GM21381 (cell line): Measurements from ENCODE around the gene VAV2.

ENCODE experiments used
- ATAC-seq: cut with Tn5 transposase; IDR thresholded peaks from one replicate; pipeline ENCODE4 v1.9.1; 2021; ENCODE audit warnings: mild to moderate bottlenecking, moderate library complexity; ENCODE audit not compliant: unreplicated experiment

Gene VAV2

DNA sequence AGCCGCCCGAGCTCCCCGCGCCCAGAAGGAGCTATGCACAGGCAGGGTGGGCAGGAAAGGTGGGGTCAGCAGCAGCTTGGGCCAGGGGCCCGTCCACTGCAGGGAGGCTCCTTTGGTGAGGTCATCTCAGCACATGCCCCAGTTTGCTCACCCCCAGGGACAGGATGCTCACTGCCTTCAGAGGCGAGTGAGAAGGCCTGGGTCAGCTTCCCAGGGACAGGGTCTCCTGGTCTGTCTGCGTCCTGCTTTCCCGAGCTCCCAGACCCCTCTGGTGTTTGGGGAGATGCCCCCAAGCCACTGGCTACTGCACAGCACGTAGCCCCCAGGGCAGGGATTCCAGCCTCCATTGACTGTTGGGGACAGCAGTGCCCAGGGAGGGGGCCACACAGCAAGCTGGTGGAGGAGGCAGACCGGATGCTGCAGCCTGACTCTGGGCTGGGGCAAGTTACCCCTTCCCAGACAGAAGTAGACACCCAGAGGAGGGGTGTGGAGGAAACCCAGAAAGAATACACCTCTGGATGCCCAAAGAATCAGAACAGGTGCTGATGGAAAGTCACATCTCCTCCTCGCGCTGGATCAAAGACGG, 253.4 kb downstream of the VAV2 start:
- ATAC-seq, result no peak

DNA sequence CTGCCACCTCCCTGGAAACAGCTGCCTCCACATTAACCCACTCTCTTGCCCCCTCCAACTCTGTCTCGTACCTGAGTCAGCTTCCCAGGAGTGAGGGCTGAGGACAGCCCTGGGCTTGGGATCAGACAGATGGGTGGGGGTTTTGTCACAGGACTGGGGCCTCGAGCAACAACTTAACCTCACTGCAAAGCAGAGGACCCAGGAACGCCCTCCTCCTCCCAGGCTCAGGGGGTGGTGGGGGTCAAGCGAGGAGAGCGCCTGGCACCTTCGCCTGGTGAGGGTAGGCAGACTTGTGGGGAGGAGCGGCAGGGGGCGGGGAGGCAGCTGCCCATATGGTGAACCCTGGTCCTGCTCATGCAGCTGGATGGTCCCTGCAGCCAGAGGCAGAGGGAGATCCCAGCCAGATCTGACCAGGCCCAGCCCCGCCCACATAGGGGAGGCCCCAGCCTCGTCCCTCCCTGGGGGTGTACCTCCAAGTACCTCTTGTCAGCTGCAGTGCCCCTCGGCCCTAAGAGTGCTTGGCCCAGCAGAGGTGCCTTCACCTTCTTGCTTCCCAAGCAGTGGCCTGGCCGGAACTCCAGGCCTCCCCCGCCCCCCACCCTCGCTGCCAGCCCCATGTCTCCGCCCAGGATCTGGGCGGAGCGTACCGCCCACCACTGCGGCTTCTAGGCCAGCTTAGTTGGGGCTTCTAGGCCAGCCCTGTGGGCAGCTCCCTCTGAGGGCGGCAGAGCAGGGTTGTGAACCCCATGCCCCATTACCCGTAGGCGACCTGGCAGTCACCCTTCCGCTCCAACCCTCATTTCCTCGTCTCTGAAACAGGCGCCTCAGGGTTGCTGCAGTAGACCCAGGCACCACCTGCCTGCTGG, 254.1 kb downstream of the VAV2 start, which contains the start of gene SARDH:
TSS of gene SARDH (minus strand) at position 579 of the 866 bp plus-strand sequence. CDS start 4,179 bp downstream, outside the sequence.
- ATAC-seq, result no peak

DNA sequence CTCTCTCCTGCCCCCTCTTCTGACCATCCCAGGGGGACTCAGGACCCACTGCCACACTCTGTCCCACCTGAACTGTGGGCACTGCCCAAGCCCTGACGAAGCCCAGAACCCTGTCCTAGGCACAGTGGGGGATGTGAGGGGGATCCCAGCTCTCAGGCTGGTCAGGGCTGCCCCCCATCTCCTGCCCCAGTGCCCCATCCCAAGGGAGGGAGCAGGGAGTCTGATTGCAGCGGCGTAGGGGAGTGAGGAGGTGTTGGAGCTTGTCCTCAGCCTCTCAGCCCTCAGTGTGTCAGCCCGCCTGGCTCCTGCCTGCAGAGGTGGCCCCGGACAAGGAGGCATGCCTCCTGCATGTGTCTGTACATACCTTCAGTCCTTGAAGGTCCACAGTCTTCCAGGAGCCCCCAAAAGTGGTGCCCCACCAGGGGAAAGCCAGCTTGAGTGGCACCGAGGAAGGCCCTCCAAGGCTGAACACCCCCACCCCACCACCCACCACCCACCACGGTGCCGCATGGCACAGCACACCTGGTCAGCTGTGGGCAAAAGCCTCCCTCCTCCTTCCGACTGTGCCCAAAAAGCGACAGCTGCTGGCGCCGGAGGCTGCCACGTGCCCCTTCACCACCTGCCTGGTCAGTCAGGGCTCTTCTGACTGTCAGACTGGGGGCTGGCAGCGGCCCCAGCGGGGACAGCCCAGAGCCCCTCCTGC, 254.9 kb downstream of the VAV2 start:
- ATAC-seq, result no peak

DNA sequence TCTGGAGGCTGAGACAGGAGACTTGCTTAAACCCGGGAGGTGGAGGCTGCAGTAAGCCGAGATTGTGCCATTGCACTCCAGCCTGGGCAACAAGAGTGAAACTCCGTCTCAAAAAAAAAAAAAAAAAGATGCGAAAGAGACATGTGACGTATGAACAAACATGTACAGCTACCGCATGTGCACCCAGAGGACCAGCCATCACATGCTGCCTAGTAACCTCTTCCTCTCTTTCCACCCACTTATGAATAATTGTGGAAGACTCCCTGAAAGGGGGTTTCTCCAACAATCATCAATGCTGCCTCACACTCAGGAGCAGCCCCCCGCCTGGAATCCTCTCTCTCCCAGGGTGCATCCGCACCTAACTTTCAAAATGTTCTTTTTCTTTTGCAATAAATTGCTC, 256.2 kb downstream of the VAV2 start:
- no peak for ATAC-seq

DNA sequence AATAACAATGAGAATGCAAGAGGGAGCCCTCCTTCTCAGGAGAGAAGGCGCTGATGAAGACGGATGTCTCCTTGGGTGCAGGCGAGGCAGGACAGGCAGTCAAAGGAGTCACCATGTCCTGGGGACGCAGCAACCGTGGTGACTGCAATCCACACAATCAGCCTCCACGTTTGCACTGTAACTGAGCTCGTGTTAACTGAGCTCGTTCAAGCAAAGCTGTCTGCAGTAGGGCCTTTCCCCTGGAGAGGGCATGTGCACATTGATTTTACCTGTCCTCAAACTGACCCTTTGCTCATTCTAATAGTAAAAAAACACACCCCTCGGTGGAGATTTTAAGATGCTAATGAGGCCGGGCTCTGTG, 256.7 kb downstream of the VAV2 start:
- no peak for ATAC-seq

DNA sequence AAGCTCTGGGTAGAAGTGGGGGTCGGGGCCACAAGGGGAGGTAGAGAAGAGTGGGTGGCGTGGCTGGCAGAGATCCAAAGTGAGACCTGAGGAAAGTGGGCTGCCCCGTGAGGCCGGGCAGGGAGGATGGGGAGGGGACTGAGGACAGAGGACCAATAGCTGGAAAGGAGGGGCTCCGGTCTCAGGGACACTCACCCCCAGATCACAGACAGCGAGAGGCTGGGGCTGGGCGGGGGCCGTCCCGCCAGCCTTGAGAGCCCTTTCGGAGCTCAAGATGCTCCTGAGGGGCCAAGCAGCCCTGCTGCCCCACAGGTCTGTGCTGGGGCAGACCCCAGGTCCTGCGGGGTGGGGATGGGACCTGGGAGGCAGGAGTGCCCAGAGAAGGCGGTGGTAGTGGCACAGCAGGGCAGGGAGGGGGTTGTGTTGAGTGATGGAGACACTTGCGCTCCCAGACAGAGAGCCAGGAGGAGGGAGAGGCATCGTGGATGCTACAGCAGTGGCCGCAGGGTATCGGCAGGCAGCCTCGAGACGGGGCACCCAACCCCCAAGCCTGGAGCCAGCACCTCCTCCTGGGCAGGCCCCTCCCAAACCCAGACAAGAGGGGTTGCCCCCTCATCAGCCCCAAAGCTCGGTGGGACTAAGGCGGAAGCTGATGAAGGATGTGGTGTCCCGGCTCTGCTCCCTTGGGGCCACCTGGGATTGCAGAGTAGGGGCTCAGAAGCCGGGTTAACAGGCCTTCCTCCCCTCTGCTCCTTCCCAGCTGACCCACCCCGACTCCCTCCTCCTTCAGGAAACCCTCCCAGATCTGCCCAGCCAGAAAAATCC, 257.3 kb downstream of the VAV2 start:
- no peak for ATAC-seq

DNA sequence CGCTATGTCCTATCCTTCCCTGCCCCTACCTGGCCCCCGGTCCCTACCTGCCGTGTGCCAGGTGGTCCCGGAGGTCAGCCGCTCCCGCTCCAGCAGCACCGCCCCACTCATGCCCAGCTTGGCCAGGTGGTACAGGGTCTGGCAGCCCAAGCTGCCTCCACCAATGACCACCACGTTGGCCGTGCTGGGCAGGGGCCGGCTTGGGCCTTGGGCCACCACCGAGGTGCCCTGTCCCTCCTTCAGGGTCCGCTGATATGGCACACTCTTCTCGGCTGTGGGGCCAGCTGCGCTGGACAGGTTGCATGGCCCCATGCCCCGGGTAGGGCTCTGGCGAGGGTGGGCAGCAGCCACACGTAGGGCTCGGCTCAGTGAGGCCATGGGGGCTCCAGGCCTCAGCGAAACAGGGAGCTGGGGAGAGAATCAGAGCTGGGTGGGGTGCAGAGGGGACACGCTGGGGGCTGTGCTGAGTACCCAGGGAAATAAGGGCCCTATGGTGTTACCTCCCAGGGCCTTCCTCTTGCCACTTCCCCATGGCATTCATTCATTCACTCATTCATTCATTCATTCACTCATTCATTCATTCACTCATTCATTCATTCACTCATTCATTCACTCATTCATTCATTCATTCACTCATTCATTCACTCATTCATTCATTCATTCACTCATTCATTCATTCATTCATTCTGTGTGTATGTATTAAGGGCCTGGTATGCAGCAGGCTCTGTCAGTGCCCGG, 258.2 kb downstream of the VAV2 start:
- ATAC-seq, result no peak

DNA sequence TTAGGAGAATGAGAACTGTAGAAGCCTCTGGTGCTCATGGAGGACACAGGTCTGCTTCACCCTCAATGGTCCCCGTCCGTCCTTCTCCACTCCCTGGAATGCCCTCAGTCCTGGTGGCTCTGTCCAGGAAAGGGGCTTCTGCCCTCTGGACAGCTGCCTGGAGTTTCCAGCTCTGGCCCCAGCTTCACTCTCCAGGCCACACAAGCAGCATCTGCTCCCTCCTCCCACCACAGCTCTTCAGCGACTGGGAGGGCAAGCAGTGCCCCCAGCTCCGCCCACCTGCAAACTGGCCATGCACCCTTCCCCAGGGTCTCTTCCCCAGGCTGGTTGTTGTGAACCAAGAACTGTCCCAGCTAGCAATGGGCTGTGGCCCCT, 258.7 kb downstream of the VAV2 start:
- no peak for ATAC-seq

DNA sequence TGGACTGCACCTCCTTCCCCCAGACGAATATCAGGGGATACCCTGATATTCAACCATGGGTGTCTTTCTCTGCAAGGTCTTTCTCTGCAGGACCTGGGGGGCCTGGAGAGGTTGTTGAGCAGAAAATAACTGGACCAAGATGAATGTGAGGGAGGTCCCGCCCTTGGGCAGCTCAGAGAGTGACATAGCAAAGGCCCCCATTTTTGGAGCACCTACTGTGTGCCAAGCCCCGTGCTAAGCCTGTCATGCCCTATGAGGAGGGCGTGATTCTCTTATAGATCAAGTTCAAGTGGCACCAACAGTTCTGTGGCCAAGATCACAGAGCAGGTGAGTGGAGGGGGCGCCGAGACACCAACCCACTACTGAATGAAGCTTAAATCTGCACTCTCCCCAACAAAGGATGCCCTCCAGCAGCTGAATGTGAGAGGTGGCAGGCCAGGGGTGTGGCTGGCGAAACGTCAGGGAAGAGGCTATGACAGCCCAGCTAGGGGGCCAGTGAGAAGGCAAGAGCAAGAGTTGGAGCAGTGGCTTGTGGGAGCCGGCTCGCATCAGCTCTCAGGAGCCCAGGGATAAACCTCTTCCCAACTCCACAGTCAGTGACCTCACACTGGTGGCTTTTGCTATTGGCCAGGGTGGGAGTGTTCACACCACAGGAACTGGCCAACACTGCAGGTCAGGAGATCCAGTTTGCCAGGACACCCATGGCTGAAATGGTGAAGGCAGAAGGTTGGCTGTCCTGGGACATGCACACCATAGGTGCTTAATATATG, 259.3 kb downstream of the VAV2 start:
- no peak for ATAC-seq

DNA sequence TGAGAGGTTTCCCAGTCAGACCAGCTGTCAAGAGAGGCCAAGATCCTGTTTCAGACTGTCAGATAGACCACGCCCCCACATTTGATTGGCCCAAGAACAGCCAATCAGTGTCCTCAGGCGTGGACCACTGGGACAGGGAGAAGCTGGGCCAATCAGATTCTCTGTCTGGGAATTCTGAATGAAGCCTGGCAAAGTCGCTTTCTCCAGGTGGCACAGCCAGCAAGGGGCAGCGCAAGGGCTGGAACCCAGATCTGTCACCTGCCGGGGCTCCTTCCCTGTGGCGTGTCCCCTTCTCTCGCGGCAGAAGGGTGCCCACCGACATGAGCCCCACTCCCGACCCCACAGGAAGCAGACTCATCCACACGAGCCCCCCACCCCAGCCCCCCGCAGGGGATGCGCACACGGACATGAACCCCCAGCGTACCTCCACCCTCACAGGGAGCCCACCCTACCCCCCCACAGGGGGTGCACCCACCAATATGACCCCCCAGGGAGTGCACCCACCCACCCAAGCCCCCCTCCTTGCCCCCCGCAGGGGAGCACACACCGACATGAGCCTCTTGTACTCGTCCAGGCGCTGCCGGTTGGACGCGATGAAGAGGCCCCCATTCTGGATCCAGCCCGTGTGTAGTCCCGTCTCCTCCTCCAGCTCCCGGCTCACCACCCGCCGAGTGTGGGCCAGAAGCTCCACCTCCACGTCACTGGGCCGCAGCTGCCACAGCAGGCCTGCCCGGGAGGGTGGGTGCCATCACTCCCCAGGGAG, 260.1 kb downstream of the VAV2 start:
- no peak for ATAC-seq

DNA sequence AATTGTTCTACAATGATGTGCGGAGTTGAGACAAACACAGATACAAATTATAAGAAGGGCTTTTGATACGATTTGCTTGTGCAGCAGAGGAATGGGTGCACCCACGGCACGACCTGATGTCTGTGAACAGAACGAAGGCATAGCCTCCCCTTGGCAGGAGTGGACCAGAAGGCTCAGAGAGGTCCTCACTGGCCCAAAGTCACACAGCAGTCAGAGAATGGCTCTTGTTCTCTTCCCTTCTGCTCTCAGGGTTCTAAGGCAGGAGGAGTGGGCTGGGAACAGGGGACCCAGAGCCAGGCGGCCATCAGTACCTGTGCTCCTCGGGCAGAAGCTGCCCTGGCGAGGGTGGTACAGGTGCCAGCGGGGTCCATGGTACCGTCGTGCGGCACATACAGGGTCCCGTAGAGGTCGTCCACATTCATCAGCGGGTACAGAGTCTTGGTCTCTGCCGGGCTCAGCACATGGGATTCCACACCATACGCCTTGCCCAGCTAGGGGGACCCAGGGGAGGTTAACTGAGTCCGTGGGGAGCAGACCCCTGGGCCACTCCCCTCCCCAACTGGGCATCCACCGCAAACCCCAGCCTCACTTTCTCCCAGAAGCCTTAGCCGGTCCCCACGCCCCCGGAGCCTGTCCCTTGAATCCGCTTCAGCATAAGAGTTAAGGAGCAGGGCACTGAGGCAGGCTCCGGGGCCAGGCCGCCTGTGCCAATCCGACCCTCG, 261.0 kb downstream of the VAV2 start:
- ATAC-seq, result no peak

DNA sequence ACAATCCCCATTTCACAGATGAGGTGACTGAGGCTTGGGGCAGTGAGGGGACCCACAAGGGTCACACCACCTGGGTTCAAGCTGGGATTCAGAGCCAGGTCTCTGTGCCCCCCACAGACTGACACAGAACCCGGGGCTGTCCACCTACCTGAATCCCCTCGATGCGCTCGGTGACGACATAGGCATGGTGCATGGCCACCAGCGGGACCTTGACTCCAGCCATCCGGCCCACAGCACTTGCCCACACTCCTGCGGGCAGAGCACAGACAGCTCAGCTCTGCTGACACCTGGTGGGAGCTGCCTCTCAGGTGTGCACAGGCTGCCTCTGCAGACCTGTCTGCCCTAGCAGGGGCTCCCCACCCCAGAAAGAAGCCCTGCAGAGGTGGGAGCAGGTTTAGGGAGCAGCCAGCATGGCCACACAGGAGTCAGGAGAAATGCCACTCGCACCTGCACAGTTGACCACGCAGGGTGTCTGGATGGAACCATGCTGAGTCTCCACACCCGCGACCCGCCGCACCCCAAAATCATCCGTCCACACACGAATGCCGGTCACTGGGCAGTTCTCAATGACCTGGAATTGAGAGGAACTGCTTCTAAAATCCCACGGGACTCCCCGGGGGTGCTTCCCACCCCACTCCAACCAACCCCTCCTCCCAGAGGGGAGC, 262.4 kb downstream of the VAV2 start:
- no peak for ATAC-seq

DNA sequence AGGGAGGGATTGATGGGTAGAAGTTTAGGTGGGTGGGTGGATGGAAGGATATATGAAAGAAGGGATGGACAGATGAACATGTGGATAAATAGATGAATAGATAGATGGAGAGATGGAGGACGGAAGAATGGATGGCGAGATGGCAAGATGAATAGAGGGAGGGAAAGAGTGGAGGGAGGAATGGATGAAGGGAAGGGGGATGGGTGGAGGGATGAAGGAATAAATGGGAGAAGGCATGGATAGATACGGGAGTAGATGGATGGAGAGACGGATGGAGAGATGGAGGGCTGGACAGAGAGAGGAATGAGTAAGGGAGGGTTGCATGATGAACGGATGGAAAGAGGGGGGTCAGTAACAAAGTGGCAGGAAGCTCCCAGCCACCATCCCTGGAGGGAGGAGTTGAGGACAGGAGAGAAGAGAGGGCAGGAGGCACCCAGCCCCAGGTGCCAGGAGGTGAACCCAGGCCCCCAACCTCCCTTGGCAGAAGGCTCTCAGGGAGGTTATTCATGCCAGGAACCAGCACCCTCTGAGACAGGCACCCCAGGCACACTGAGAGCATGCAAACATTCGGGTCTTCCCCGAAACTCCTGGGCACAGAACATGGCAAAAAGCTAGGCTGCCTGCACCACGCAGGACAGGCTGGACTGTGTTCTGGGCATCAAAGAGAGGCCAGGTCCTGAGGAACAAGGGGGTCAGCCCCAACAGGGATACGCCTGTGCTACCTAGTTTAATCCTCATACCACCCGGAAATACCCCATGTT, 263.1 kb downstream of the VAV2 start:
- ATAC-seq, result no peak

DNA sequence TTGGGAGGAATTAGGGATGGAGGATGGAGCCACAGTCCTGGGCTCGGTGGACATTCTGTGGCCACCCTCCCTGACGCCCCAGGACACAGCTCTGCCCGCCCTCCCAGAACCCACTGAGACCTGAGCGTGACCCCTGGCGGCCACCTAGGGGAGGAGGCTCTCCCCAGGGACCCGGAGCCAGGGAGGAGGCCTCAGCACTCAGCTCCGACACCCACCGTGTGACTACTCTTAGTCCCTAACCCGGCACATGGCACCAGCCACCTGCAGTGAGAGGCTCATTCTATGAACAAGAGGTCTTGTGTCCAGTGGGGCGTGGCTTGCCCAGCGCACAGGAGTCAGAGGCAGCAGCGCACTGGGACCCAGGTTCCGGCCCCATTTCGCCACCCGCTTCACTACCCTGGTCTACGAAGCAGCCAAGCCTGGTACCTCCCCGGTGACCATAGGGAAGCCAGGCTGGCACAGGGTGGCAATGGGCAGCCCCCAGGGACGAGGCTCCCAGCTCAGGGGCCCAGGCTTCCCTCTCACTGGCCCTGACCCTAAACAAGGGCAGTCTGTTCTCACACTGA, 264.2 kb downstream of the VAV2 start:
- ATAC-seq, result no peak

DNA sequence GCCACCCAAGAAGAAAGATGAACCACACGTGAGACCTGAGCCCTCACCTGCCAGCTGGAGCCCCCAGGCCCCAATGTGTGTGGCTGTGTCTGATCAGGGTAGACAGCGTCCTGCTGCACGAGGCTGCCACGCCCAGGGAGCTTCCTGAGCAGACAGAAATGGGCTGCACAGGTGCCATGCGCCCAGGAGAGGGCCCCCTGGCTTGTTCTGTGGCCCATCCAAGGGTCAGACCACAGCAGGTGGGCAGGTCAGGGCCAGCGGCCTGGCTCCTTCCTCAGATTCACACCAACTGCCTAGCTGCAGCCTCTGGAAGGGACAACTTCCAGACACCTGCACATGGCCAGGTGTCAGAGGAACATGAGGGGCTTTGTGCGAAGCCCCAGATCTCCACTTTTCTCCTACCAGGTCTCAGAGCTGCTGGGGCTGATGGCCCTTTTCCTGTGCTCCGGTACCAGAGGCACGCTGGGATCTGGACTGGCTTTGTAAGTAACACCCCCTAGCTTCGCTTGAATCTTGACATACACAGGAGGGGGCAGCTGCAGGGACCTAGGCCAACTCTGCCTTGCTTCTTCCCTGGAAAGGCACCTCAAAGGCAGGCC, 264.7 kb downstream of the VAV2 start:
- ATAC-seq, result no peak
